Gastrocnemius medialis (tissue), 4 donors: ENCODE measurements around the gene DMAC2. TPM values are rescaled to one million over a fixed set of nuclear protein-coding genes. Genes with fewer than 3 reads are reported as not detected.
"Not testable (repeated sequence)": the region's sequence is repeated elsewhere in the genome, so short reads cannot be mapped to it uniquely, and the experiment has no call there.

Source experiments
- ATAC-seq, 2 donors: fragments of 150-250 bp; one replicate each; pipeline ENCODE4 v1.9.1; 2016
- DNase-seq, 2 donors: peaks; one replicate each; pipeline ENCODE4 v3.0.0-alpha.2; 2019
- H3K27ac ChIP-seq, 4 donors: fragments of 200-600 bp; sonication (generic); 1 replicate in 1 of 4; 2 replicates in 3 of 4; pipeline ENCODE4 v1.5.1; 2016 to 2018; ENCODE audit warnings: mild to moderate bottlenecking in 2 of 4, moderate library complexity in 1 of 4
- H3K27me3 ChIP-seq, 3 donors: fragments of 200-600 bp; sonication (generic) in 2 of 3; 1 replicate in 1 of 3; 2 replicates in 2 of 3; pipeline versions ENCODE4 v1.5.1 to v1.6.0; 2016 to 2019; ENCODE audit warnings: mild to moderate bottlenecking in 1 of 3, moderate library complexity in 1 of 3
- H3K36me3 ChIP-seq, 2 donors: fragments of 200-600 bp; sonication (generic) in 1 of 2; one replicate each; pipeline ENCODE4 v1.5.1; 2017 to 2018
- H3K4me1 ChIP-seq, 2 donors: fragments of 200-600 bp; sonication (generic) in 1 of 2; one replicate each; pipeline ENCODE4 v1.5.1; 2016 to 2017; ENCODE audit warnings: mild to moderate bottlenecking in 2 of 2
- H3K4me3 ChIP-seq, 4 donors: fragments of 200-600 bp; sonication (generic) in 3 of 4; 1 replicate in 1 of 4; 2 replicates in 3 of 4; pipeline ENCODE4 v1.5.1; 2016 to 2019; ENCODE audit warnings: mild to moderate bottlenecking in 2 of 4
- H3K9me3 ChIP-seq, 3 donors: fragments of 200-600 bp; sonication (generic) in 2 of 3; 1 replicate in 1 of 3; 2 replicates in 2 of 3; pipeline ENCODE4 v1.5.1; 2016 to 2019
- POLR2A ChIP-seq, 2 donors: fragments of 450-650 bp; IDR thresholded peaks; one replicate each; pipeline ENCODE4 v1.6.1; 2017; ENCODE audit warnings: antibody characterized with exemption in 2 of 2, mild to moderate bottlenecking in 2 of 2, moderate library complexity in 2 of 2
- in situ Hi-C, 4 donors: fragments of 200-750 bp; cut with MboI; loops; one replicate each; pipeline versions ENCODE4 v1.15.0 to v1.8.0; 2017; ENCODE audit warnings: low sequenced_read_pairs in 4 of 4
- intact Hi-C: fragments of 100-400 bp; cut with DNase I; formaldehyde crosslinking; loops from one replicate; pipeline ENCODE4 v1.15.1; 2023; ENCODE audit warnings: low total_unique reads
- total RNA-seq, 4 donors: library from RNA; depleted of rRNA; stranded (reverse); fragments of >200 nt; gene quantifications; one replicate each; pipeline versions ENCODE4 v1.1.0 to v1.2.3, GENCODE V29; 2016
- TF ChIP-seq, protein P1 (sequence below), 5 experiments: fragments of 450-650 bp in 3 of 5; fragments of 200-600 bp in 2 of 5; sonication (generic) in 2 of 5; IDR thresholded peaks in 4 of 5; conservative IDR thresholded peaks in 1 of 5; 1 replicate in 4 of 5; 2 replicates in 1 of 5; pipeline ENCODE4 v1.5.1; 2016 to 2019; ENCODE audit warnings: antibody characterized with exemption in 5 of 5, mild to moderate bottlenecking in 3 of 5, moderate library complexity in 3 of 5

The DMAC2 gene
- 10 to 100 TPM; 41.0 to 61.0 (median 49.8) TPM for total RNA-seq

DNA sequence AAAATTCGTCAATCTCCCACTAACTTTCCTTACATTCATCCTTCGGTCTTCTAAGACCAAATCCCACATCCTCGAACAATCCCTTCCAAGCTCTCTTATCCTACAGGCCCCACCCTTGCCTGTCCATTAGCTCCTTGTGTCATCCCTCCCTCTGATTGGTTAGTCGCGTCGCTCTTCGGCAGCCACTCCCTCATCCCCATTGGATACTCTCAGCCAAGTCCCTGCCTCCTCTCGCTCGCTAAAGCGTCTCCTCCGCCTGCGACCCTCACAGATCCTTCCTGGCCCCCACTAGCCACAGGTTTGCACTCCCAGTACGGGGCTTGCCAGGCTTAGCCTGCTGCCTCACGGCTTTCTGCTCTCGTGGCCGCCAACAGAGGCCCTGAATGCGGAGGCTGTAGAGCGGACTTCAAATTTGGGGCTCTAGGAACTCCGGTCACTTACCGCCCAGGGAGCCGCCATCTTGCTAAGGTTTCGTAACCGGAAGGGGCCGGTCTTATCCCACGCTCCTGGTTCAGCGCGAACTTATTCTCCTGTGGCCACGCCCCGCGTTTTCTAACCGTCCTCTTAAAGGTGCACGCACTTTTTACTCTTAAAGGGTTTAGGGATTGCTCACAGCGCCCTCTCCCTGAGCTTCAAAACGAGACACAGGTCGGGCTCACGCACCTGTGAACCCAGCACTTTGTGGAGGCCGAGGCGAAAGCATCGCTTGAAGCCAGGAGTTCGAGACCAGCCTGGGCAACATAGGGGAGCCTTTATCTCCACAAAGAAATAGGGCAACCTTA, at the start of gene DMAC2:
TSS of gene DMAC2 (minus strand) at position 472 of the 782 bp plus-strand sequence. CDS start at position 459, 13 bp downstream.
- peak within 1 kb of the TSS; percentile 91 to 95 (median 93) for H3K27ac ChIP-seq
- in situ Hi-C loops: loop anchor here in 1 of 4 donors (10.0 kb wide), 1 partner anchor 125 kb away; no protein-coding TSS in a partner anchor
- ATAC-seq (peak; percentile 99), DNase-seq (peak; percentile 97 to 98)
- H3K9me3 ChIP-seq: no peaks in the 10 kb centered on the region
- peaks cover 0 to 19% of the 10 kb centered on the region in 2 donors for H3K36me3 ChIP-seq
- TF ChIP-seq, protein P1, sequence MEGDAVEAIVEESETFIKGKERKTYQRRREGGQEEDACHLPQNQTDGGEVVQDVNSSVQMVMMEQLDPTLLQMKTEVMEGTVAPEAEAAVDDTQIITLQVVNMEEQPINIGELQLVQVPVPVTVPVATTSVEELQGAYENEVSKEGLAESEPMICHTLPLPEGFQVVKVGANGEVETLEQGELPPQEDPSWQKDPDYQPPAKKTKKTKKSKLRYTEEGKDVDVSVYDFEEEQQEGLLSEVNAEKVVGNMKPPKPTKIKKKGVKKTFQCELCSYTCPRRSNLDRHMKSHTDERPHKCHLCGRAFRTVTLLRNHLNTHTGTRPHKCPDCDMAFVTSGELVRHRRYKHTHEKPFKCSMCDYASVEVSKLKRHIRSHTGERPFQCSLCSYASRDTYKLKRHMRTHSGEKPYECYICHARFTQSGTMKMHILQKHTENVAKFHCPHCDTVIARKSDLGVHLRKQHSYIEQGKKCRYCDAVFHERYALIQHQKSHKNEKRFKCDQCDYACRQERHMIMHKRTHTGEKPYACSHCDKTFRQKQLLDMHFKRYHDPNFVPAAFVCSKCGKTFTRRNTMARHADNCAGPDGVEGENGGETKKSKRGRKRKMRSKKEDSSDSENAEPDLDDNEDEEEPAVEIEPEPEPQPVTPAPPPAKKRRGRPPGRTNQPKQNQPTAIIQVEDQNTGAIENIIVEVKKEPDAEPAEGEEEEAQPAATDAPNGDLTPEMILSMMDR (IDR thresholded peaks at IDR 0.05 in 4 of 5, conservative IDR thresholded peaks at IDR 0.05 in 1 of 5): peak; percentile 29 to 66 (median 38)
- TF ChIP-seq POLR2A (IDR thresholded peaks at IDR 0.05): peak; percentile 65 to 74
- peaks cover 9 to 13% of the 10 kb centered on the region in 2 donors for H3K4me1 ChIP-seq
- peak within 1 kb of the TSS; percentile 71 to 84 (median 82) for H3K4me3 ChIP-seq
- H3K27me3 ChIP-seq: no peaks in the 10 kb centered on the region
- intact Hi-C loops: loop anchor here (1.0 to 10.0 kb wide), 6 partner anchors 42 to 687 kb away; partner anchors contain the start of genes ACTMAP, BCKDHA, EXOSC5 and HNRNPUL1

DNA sequence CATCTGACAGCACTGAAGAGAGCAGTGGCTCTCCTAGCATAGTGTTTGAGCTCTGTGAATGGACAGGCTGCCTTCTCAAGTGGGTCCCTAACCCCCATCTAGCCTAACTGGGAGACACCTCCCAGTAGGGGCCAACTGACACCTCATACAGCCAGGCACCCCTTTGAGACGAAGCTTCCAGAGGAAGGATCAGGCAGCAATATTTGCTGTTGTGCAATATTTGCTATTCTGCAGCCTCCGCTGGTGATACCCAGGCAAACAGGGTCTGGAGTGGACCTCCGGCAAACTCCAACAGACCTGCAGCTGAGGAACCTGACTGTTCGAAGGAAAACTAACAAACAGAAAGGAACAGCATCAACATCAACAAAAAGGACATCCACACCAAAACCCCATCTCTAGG, 47.2 kb upstream of the DMAC2 start:
- H3K27me3 ChIP-seq, H3K4me3 ChIP-seq, ATAC-seq, H3K9me3 ChIP-seq, DNase-seq, H3K27ac ChIP-seq, H3K36me3 ChIP-seq, in situ Hi-C loops, intact Hi-C loops, H3K4me1 ChIP-seq: not testable (repeated sequence)

DNA sequence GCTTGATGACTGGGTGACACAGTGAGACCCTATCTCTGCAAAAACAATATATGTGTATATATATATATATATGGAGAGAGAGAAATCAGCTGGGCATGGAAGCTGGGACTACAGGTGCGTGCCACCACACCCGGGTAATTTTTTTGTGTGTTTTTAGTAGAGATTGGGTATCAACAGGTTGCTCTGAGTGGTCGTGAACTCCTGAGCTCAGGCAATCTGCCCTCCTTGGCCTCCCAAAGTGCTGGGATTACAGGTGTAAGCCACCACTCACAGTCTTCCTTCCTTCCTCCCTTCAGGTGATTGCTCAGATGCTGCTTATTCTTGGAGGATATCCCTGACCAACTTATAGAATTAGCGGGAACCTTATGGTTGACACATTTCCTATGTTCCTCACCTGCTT, 45.1 kb upstream of the DMAC2 start:
- intact Hi-C loops: no loop called here

DNA sequence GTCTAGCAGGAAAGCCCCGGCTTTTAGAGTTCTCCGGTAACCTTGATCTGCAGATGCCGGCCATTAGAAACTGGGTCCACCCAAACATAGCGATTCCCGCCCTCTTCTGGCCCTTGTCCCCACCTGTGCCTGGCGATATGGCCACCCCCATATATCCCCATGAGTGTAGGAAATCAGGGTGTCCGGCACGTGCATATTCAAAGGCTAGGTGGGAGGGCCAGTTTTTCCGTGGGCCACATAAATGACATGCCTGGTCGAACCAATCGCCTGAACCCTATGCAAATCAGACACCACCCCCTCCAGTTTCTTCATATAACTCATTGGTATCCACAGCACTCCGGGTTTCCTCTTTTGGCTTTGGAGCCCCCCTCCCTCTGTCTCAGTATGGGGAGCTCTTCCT, 40.6 kb upstream of the DMAC2 start:
- intact Hi-C loops: no loop called here
- Histone ChIP-seq H3K9me3 (no peaks in the 10 kb centered on the region), H3K27ac (peak overlapping the region; percentile 42 to 73 (median 66)), H3K36me3 (no peaks in the 10 kb centered on the region), H3K4me1 (peaks cover 0 to 2% of the 10 kb centered on the region in 2 donors), H3K4me3 (peak overlapping the region in 1 of 4 donors; percentile 13), H3K27me3 (peaks cover 0 to 2% (median 0%) of the 10 kb centered on the region in 3 donors)
- TF ChIP-seq, protein P1 (IDR thresholded peaks at IDR 0.05 in 4 of 5, conservative IDR thresholded peaks at IDR 0.05 in 1 of 5): no peak
- no peak for TF ChIP-seq POLR2A (IDR thresholded peaks at IDR 0.05)
- DNase-seq: no peak
- no peak for ATAC-seq
- in situ Hi-C loops: no loop called here

More for the DNA sequence above, 45.1 kb upstream of the DMAC2 start:
- peaks cover 0 to 2% of the 10 kb centered on the region in 2 donors for H3K4me1 ChIP-seq
- H3K9me3 ChIP-seq: no peaks in the 10 kb centered on the region
- ATAC-seq: no peak
- H3K36me3 ChIP-seq: no peaks in the 10 kb centered on the region
- H3K27me3 ChIP-seq: peaks cover 0 to 2% (median 0%) of the 10 kb centered on the region in 3 donors
- TF ChIP-seq POLR2A (IDR thresholded peaks at IDR 0.05): no peak
- TF ChIP-seq, protein P1 (IDR thresholded peaks at IDR 0.05 in 4 of 5, conservative IDR thresholded peaks at IDR 0.05 in 1 of 5): no peak
- H3K27ac ChIP-seq: no peak overlapping the region
- in situ Hi-C loops: no loop called here
- H3K4me3 ChIP-seq: no peak overlapping the region
- DNase-seq: no peak

DNA sequence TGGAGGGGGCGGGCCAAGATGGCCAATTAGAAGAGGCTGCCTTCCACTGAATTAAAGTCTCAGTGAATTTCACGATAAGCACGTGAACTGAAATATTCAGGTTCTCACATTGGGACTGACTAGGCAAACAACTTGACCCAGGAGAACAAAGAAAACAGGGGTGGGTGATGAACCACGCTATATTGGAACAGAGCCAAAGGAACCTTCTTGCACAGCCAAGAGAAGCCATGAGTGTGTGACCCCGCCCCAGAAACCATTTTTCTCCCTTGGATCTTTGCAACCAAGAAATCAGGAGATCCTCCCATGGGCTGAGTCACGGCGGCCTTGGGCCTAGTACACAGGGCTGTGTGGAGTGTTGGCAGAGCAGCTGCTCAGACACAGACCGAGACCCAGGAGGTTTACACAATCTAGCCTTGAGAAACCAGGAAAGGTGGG, 40.1 kb upstream of the DMAC2 start:
- ATAC-seq (peak; percentile 41 to 57), DNase-seq (no peak)
- no peak for TF ChIP-seq POLR2A (IDR thresholded peaks at IDR 0.05)
- TF ChIP-seq, protein P1 (IDR thresholded peaks at IDR 0.05 in 4 of 5, conservative IDR thresholded peaks at IDR 0.05 in 1 of 5): no peak
- H3K4me1 ChIP-seq: peaks cover 0 to 2% of the 10 kb centered on the region in 2 donors
- in situ Hi-C loops: no loop called here
- H3K27ac ChIP-seq: peak overlapping the region; percentile 54 to 73 (median 66)
- intact Hi-C loops: no loop called here
- peaks cover 0 to 2% (median 0%) of the 10 kb centered on the region in 3 donors for H3K27me3 ChIP-seq
- no peaks in the 10 kb centered on the region for H3K36me3 ChIP-seq
- peak overlapping the region in 1 of 4 donors; percentile 13 for H3K4me3 ChIP-seq
- no peaks in the 10 kb centered on the region for H3K9me3 ChIP-seq
